GM12878 (cell line): ENCODE data around the gene WDTC1. TPM values are rescaled to one million over a fixed set of nuclear protein-coding genes. Genes with fewer than 3 reads are reported as not detected.

Experiments used
- ATF2 ChIP-seq: IDR thresholded peaks from 2 replicates; pipeline ENCODE4 v1.6.1; 2012; ENCODE audit warnings: low read length, inconsistent platforms
- CEBPB ChIP-seq, 2 experiments: fragments of 150-350 bp in 1 of 2; IDR thresholded peaks; 2 replicates each; pipeline ENCODE4 v1.6.1; 2012 to 2014; ENCODE audit warnings: low read depth in 2 of 2, low read length in 2 of 2, borderline replicate concordance in 1 of 2, inconsistent platforms in 1 of 2
- CHD2 ChIP-seq: IDR thresholded peaks from 2 replicates; pipeline ENCODE4 v1.6.1; 2011; ENCODE audit warnings: low read depth, low read length, improper control_type of control experiment, borderline replicate concordance
- CHD4 ChIP-seq: fragments of 200-600 bp; sonication (generic); IDR thresholded peaks from 2 replicates; pipeline ENCODE4 v1.6.1; 2016; ENCODE audit warnings: mild to moderate bottlenecking
- E2F4 ChIP-seq: IDR thresholded peaks from 2 replicates; pipeline ENCODE4 v1.6.1; 2012; ENCODE audit warnings: low read depth, low read length, improper control_type of control experiment
- EP300 ChIP-seq, 2 experiments: fragments of 150-350 bp in 1 of 2; IDR thresholded peaks; 2 replicates each; pipeline ENCODE4 v1.6.1; 2011 to 2012; ENCODE audit warnings: low read depth in 2 of 2, low read length in 2 of 2, borderline replicate concordance in 1 of 2, improper control_type of control experiment in 1 of 2, inconsistent platforms in 1 of 2; ENCODE audit not compliant: control insufficient read depth in 1 of 2
- GABPA ChIP-seq: IDR thresholded peaks from 2 replicates; pipeline ENCODE4 v1.6.1; 2014; ENCODE audit warnings: antibody characterized with exemption, low read depth, mild to moderate bottlenecking, inconsistent platforms
- IRF4 ChIP-seq: IDR thresholded peaks from 2 replicates; pipeline ENCODE4 v1.6.1; 2011; ENCODE audit warnings: low read depth, low read length
- JUND ChIP-seq: IDR thresholded peaks from 2 replicates; pipeline ENCODE4 v1.6.1; 2012; ENCODE audit warnings: low read depth, mild to moderate bottlenecking, low read length, improper control_type of control experiment, moderate library complexity
- KDM1A ChIP-seq: fragments of 200-600 bp; sonication (generic); IDR thresholded peaks from 2 replicates; pipeline ENCODE4 v1.6.1; 2016; ENCODE audit warnings: borderline replicate concordance
- KLF5 ChIP-seq: fragments of 450-650 bp; IDR thresholded peaks from 2 replicates; pipeline ENCODE4 v1.6.1; 2014; ENCODE audit warnings: mild to moderate bottlenecking; ENCODE audit not compliant: partially characterized antibody
- NFYA ChIP-seq: IDR thresholded peaks from 2 replicates; pipeline ENCODE4 v1.6.1; 2011; ENCODE audit warnings: low read depth, mild to moderate bottlenecking, low read length, improper control_type of control experiment, borderline replicate concordance
- PBX3 ChIP-seq: IDR thresholded peaks from 2 replicates; pipeline ENCODE4 v1.6.1; 2011; ENCODE audit warnings: mild to moderate bottlenecking, low read depth, low read length, moderate library complexity; ENCODE audit not compliant: insufficient replicate concordance
- PKNOX1 ChIP-seq: fragments of 450-650 bp; IDR thresholded peaks from 2 replicates; pipeline ENCODE4 v1.6.1; 2016; ENCODE audit warnings: mild to moderate bottlenecking
- RAD21 ChIP-seq: IDR thresholded peaks from 2 replicates; pipeline ENCODE4 v1.6.1; 2011; ENCODE audit warnings: mild to moderate bottlenecking, low read depth, low read length, moderate library complexity; ENCODE audit not compliant: insufficient read depth
- SREBF1 ChIP-seq: IDR thresholded peaks from 2 replicates; pipeline ENCODE4 v1.6.1; 2012; ENCODE audit warnings: mild to moderate bottlenecking, low read length
- ZNF384 ChIP-seq: IDR thresholded peaks from 2 replicates; pipeline ENCODE4 v1.6.1; 2012; ENCODE audit warnings: low read depth, mild to moderate bottlenecking, low read length, improper control_type of control experiment, borderline replicate concordance
- ZSCAN29 ChIP-seq: fragments of 450-650 bp; IDR thresholded peaks from 2 replicates; pipeline ENCODE4 v1.6.1; 2017; ENCODE audit warnings: mild to moderate bottlenecking, moderate library complexity
- polyA plus RNA-seq, 11 experiments: library from polyadenylated mRNA; depleted of rRNA in 4 of 11; unstranded in 6 of 11; stranded (reverse) in 5 of 11; fragments of >200 nt; fragmentation: Nextera tagmentation in 4 of 11; fragmentation: Illumina TruSeq in 1 of 11; extraction: Ambion mirVana in 4 of 11; extraction: Trizol in 1 of 11; gene quantifications; 1 replicate in 1 of 11; 2 replicates in 10 of 11; pipeline versions ENCODE4 v1.2.1 to v1.2.3, GENCODE V29; 2011 to 2016; ENCODE audit warnings: inconsistent platforms in 2 of 11, missing spikeins in 2 of 11, low read depth in 1 of 11
- total RNA-seq, 4 experiments: library from RNA; depleted of rRNA in 3 of 4; stranded (reverse); fragments of >200 nt in 3 of 4; fragmentation: Illumina TruSeq in 1 of 4; extraction: Trizol in 1 of 4; gene quantifications; 2 replicates each; pipeline versions ENCODE4 v1.2.1 to v1.2.3, GENCODE V29; 2013 to 2021
- TF ChIP-seq, protein P1 (sequence below): fragments of 450-650 bp; IDR thresholded peaks from 2 replicates; pipeline ENCODE4 v1.6.1; 2018; ENCODE audit warnings: borderline replicate concordance, mild to moderate bottlenecking; ENCODE audit not compliant: partially characterized antibody
- TF ChIP-seq, protein P2 (sequence below): IDR thresholded peaks from 2 replicates; pipeline ENCODE4 v1.6.1; 2012; ENCODE audit warnings: low read depth, low read length, improper control_type of control experiment

The WDTC1 gene
- total and polyA plus RNA-seq, 10 of the 15 experiments (the other 5 are each of a cell fraction or from before 2014, with no cell fraction given), result 0.21 to 28.7 (median 7.6) TPM

DNA sequence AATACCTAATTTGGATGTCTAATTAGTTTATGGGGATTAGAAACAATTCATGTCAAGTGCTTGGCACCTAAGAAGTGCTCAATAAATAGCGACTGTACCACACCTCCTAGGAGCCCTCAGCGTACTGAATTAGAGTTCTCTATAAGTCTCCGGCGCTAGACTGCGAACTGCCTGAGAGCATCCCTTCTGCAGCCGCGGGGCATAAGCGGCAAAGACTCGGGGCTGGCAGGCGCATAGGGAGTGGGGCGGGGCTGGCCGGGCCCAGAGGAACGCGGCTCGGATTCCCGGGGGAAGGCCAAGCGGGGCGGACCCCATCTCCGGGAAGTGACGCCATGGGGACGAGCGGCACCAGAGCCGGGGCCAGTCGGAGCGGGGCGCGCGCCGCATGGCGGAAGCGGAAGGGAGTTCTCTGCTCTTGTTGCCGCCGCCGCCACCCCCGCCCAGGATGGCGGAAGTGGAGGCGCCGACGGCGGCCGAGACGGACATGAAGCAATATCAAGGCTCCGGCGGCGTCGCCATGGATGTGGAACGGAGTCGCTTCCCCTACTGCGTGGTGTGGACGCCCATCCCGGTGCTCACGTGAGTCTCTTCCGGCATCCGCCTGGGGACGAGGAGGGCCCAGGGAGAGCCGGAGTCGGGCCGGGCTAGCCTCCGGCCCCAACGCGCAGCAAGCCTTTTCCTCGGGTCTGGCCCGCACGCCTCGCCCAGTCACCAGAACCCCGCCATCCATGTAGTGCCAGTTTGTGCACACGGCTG lies 87.6 kb downstream of the WDTC1 start, which contains the start of gene TMEM222 (continued):
- TF ChIP-seq, protein P1, sequence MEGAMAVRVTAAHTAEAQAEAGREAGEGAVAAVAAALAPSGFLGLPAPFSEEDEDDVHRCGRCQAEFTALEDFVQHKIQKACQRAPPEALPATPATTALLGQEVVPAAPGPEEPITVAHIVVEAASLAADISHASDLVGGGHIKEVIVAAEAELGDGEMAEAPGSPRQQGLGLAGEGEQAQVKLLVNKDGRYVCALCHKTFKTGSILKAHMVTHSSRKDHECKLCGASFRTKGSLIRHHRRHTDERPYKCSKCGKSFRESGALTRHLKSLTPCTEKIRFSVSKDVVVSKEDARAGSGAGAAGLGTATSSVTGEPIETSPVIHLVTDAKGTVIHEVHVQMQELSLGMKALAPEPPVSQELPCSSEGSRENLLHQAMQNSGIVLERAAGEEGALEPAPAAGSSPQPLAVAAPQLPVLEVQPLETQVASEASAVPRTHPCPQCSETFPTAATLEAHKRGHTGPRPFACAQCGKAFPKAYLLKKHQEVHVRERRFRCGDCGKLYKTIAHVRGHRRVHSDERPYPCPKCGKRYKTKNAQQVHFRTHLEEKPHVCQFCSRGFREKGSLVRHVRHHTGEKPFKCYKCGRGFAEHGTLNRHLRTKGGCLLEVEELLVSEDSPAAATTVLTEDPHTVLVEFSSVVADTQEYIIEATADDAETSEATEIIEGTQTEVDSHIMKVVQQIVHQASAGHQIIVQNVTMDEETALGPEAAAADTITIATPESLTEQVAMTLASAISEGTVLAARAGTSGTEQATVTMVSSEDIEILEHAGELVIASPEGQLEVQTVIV, result peak; percentile 87
- TF ChIP-seq CHD4 (no peak), IRF4 (no peak), JUND (no peak), NFYA (no peak), CHD2 (peak; percentile 90), RAD21 (no peak), PKNOX1 (peak; percentile 76), EP300 (IDR thresholded peaks at IDR 0.05; ENCODE audit: borderline replicate concordance in 1 of 2, control insufficient read depth in 1 of 2, low read depth in 2 of 2, low read length in 2 of 2) (peak in 1 of 2 experiments; percentile 63; a peak in 2 of 4 replicates), GABPA (peak; percentile 97), SREBF1 (peak; percentile 51; the same call in 1 of the 2 replicates), ZNF384 (no peak), ATF2 (no peak; the same call in 1 of the 2 replicates), PBX3 (no peak), KDM1A (no peak), KLF5 (peak; percentile 92), ZSCAN29 (0 out of 2 replicates have a peak, but pooled peaks have one; percentile 76), CEBPB (IDR thresholded peaks at IDR 0.05; ENCODE audit: borderline replicate concordance in 1 of 2, low read depth in 2 of 2, low read length in 2 of 2) (peak in 1 of 2 experiments; percentile 84; a peak in 1 of 4 replicates), E2F4 (no peak)
- TF ChIP-seq, protein P2, sequence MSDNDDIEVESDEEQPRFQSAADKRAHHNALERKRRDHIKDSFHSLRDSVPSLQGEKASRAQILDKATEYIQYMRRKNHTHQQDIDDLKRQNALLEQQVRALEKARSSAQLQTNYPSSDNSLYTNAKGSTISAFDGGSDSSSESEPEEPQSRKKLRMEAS, result peak; percentile 79
